K562 (cell line): Measurements from ENCODE around the gene ALG8. TPM values are rescaled to one million over a fixed set of nuclear protein-coding genes. Genes with fewer than 3 reads are reported as not detected.

Experiments used
- ASH1L ChIP-seq: fragments of 450-650 bp; IDR thresholded peaks from 2 replicates; pipeline ENCODE4 v1.6.1; 2018; ENCODE audit warnings: borderline replicate concordance, mild to moderate bottlenecking, low read depth; ENCODE audit not compliant: partially characterized antibody
- ETV6 ChIP-seq, 3 experiments: fragments of 150-350 bp in 1 of 3; sonication (generic) in 1 of 3; formaldehyde crosslinking in 1 of 3; IDR thresholded peaks; 2 replicates each; pipeline versions ENCODE4 v1.6.1 to v1.8.0; 2014 to 2022; ENCODE audit warnings: borderline replicate concordance in 2 of 3, low read depth in 2 of 3, antibody characterized with exemption in 1 of 3, low read length in 1 of 3, mild to moderate bottlenecking in 1 of 3, missing genetic modification reagents in 1 of 3
- FOXK2 ChIP-seq, 2 experiments: fragments of 450-650 bp; IDR thresholded peaks in 1 of 2; conservative IDR thresholded peaks in 1 of 2; 2 replicates each; pipeline ENCODE4 v1.6.1; 2016; ENCODE audit warnings: low read depth in 2 of 2, mild to moderate bottlenecking in 1 of 2
- HMG20A ChIP-seq: fragments of 450-650 bp; formaldehyde crosslinking; conservative IDR thresholded peaks from 2 replicates; pipeline ENCODE4 v1.4.0; 2020; ENCODE audit warnings: mild to moderate bottlenecking, mixed read lengths
- KAT7 ChIP-seq: sonication (generic); formaldehyde crosslinking; IDR thresholded peaks from 2 replicates; pipeline ENCODE4 v1.8.0; 2022; ENCODE audit warnings: missing genetic modification reagents, mild to moderate bottlenecking, borderline replicate concordance
- KDM5B ChIP-seq: fragments of 200-600 bp; sonication (generic); IDR thresholded peaks from 2 replicates; pipeline ENCODE4 v1.6.1; 2012; ENCODE audit warnings: low read depth, mild to moderate bottlenecking, moderate library complexity, low read length, control low read depth, inconsistent platforms; ENCODE audit not compliant: insufficient replicate concordance
- NR3C1 ChIP-seq: sonication (generic); formaldehyde crosslinking; IDR thresholded peaks from 2 replicates; pipeline ENCODE4 v1.8.1; 2022; ENCODE audit warnings: missing genetic modification reagents
- POLR2B ChIP-seq: fragments of 450-650 bp; IDR thresholded peaks from 2 replicates; pipeline ENCODE4 v1.6.1; 2018; ENCODE audit warnings: low read depth; ENCODE audit not compliant: partially characterized antibody
- ZNF79 ChIP-seq: fragments of 250-450 bp; sonication (Bioruptor Pico); IDR thresholded peaks from 2 replicates; pipeline ENCODE4 v1.4.0; 2020; ENCODE audit warnings: low read depth, mild to moderate bottlenecking, moderate library complexity
- polyA plus RNA-seq, 8 experiments: library from polyadenylated mRNA; depleted of rRNA in 4 of 8; stranded (reverse) in 5 of 8; unstranded in 3 of 8; fragments of >200 nt; fragmentation: Nextera tagmentation in 2 of 8; fragmentation: Illumina TruSeq in 1 of 8; extraction: Ambion mirVana in 2 of 8; extraction: Trizol in 1 of 8; gene quantifications; 2 replicates each; pipeline versions ENCODE4 v1.2.1 to v1.2.3, GENCODE V29; 2011 to 2014; ENCODE audit warnings: inconsistent platforms in 1 of 8, missing spikeins in 1 of 8
- total RNA-seq, 7 experiments: library from RNA; depleted of rRNA in 6 of 7; stranded (reverse); fragments of >200 nt in 6 of 7; fragmentation: Illumina TruSeq in 2 of 7; extraction: Trizol in 2 of 7; gene quantifications; 2 replicates each; pipeline versions ENCODE4 v1.2.1 to v1.2.3, GENCODE V29; 2011 to 2021; ENCODE audit warnings: low replicate concordance in 1 of 7
- TF ChIP-seq, protein P1 (sequence below): sonication (generic); formaldehyde crosslinking; IDR thresholded peaks from 2 replicates; pipeline ENCODE4 v1.8.0; 2023; ENCODE audit warnings: mild to moderate bottlenecking, missing genetic modification reagents
- TF ChIP-seq, protein P2 (sequence below): sonication (generic); formaldehyde crosslinking; IDR thresholded peaks from 2 replicates; pipeline ENCODE4 v1.8.1; 2023; ENCODE audit warnings: mild to moderate bottlenecking, missing genetic modification reagents
- TF ChIP-seq, protein P3 (sequence below), 2 experiments: fragments of 450-650 bp in 1 of 2; sonication (generic) in 1 of 2; formaldehyde crosslinking in 1 of 2; IDR thresholded peaks; 2 replicates each; pipeline versions ENCODE4 v1.7.1 to v1.9.0; 2016 to 2022; ENCODE audit warnings: inconsistent platforms in 1 of 2, mild to moderate bottlenecking in 1 of 2, missing genetic modification reagents in 1 of 2

The ALG8 gene
- total and polyA plus RNA-seq, 9 of the 15 experiments (the other 6 are each of a cell fraction or from before 2014, with no cell fraction given), result 59.3 to 189 (median 106) TPM

DNA sequence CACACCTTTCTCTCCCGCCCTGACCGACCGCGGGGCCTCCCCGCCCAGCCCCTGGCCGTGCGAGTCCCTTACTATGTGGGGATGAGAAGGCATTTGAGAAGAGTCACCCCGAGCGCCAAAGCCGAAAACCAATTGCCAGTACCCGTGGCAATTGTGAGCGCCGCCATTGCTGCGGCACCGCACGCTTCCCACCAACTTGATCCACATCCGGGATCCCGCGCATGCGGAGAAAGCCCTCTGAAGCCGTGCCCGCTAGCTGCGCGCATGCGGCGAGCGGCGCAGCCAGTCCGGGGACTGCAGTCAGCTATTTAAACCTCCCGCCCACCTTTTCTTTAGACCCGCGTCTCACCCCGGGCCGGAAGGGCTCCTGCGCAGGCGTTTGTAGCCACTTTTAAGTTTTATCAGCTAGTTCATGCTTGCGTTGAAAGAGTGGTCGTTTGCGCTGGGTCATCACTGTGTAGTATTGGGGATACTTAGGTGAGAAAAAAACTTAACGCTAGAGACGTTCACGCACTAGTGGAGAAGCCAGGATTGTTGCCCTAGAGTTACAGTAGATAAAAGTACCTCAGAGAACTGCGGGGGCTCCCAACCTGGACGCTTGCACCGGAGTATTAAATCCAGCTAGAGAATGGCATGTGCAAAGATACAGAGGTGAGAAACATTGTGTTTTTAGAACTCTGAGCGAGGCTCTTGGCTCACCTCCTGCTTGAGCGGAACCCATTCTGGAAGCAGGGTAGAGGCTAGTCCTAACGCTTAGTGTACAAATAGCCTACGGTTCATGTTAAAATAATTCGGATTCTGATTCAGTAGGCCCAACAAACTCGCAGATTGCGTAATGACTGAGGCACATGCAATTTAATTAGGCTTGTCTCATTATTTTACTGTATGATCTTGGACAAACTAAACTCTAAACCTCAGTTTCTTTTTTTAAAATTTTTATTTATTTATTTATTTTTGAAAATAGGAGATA is at the start of gene ALG8 (continued):
- TF ChIP-seq ETV6 (IDR thresholded peaks at IDR 0.05; ENCODE audit: borderline replicate concordance in 1 of 2, low read depth in 2 of 2, low read length in 1 of 2) (no peak), ETV6 (CRISPR knock-in tag; IDR thresholded peaks at IDR 0.05; ENCODE audit: borderline replicate concordance) (0 out of 2 replicates have a peak, but pooled peaks have one; percentile 33), KDM5B (peak; percentile 87), KAT7 (CRISPR knock-in tag) (0 out of 2 replicates have a peak, but pooled peaks have one; percentile 71), NR3C1 (CRISPR knock-in tag) (no peak), ZNF79 (CRISPR knock-in tag) (no peak), FOXK2 (conservative IDR thresholded peaks at IDR 0.05 in 1 of 2, IDR thresholded peaks at IDR 0.05 in 1 of 2; ENCODE audit: low read depth in 2 of 2) (peak; percentile 73 to 75; a peak in 2 of 4 replicates), POLR2B (peak; percentile 82), HMG20A (CRISPR knock-in tag) (no peak), ASH1L (peak; percentile 51)
- TF ChIP-seq, protein P1, sequence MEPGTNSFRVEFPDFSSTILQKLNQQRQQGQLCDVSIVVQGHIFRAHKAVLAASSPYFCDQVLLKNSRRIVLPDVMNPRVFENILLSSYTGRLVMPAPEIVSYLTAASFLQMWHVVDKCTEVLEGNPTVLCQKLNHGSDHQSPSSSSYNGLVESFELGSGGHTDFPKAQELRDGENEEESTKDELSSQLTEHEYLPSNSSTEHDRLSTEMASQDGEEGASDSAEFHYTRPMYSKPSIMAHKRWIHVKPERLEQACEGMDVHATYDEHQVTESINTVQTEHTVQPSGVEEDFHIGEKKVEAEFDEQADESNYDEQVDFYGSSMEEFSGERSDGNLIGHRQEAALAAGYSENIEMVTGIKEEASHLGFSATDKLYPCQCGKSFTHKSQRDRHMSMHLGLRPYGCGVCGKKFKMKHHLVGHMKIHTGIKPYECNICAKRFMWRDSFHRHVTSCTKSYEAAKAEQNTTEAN, result 0 out of 2 replicates have a peak, but pooled peaks have one; percentile 13
- TF ChIP-seq, protein P2, sequence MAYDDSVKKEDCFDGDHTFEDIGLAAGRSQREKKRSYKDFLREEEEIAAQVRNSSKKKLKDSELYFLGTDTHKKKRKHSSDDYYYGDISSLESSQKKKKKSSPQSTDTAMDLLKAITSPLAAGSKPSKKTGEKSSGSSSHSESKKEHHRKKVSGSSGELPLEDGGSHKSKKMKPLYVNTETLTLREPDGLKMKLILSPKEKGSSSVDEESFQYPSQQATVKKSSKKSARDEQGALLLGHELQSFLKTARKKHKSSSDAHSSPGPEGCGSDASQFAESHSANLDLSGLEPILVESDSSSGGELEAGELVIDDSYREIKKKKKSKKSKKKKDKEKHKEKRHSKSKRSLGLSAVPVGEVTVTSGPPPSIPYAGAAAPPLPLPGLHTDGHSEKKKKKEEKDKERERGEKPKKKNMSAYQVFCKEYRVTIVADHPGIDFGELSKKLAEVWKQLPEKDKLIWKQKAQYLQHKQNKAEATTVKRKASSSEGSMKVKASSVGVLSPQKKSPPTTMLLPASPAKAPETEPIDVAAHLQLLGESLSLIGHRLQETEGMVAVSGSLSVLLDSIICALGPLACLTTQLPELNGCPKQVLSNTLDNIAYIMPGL (CRISPR knock-in tag), result no peak
- TF ChIP-seq, protein P3, sequence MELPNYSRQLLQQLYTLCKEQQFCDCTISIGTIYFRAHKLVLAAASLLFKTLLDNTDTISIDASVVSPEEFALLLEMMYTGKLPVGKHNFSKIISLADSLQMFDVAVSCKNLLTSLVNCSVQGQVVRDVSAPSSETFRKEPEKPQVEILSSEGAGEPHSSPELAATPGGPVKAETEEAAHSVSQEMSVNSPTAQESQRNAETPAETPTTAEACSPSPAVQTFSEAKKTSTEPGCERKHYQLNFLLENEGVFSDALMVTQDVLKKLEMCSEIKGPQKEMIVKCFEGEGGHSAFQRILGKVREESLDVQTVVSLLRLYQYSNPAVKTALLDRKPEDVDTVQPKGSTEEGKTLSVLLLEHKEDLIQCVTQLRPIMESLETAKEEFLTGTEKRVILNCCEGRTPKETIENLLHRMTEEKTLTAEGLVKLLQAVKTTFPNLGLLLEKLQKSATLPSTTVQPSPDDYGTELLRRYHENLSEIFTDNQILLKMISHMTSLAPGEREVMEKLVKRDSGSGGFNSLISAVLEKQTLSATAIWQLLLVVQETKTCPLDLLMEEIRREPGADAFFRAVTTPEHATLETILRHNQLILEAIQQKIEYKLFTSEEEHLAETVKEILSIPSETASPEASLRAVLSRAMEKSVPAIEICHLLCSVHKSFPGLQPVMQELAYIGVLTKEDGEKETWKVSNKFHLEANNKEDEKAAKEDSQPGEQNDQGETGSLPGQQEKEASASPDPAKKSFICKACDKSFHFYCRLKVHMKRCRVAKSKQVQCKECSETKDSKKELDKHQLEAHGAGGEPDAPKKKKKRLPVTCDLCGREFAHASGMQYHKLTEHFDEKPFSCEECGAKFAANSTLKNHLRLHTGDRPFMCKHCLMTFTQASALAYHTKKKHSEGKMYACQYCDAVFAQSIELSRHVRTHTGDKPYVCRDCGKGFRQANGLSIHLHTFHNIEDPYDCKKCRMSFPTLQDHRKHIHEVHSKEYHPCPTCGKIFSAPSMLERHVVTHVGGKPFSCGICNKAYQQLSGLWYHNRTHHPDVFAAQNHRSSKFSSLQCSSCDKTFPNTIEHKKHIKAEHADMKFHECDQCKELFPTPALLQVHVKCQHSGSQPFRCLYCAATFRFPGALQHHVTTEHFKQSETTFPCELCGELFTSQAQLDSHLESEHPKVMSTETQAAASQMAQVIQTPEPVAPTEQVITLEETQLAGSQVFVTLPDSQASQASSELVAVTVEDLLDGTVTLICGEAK (IDR thresholded peaks at IDR 0.05), result peak; percentile 63
- TF ChIP-seq, protein P3 (CRISPR knock-in tag; IDR thresholded peaks at IDR 0.05), result no peak
